Adrenal gland (tissue), 5 donors: ENCODE results near the gene ST6GALNAC3.

Experiments used
- POLR2A ChIP-seq, 2 donors: fragments of 450-650 bp; IDR thresholded peaks; one replicate each; pipeline ENCODE4 v1.6.1; 2017; ENCODE audit warnings: antibody characterized with exemption in 2 of 2, mild to moderate bottlenecking in 2 of 2, moderate library complexity in 1 of 2
- TF ChIP-seq, protein P1 (sequence below), 6 experiments: fragments of 450-650 bp in 4 of 6; fragments of 200-600 bp in 2 of 6; sonication (generic) in 1 of 6; IDR thresholded peaks; 1 replicate in 5 of 6; 2 replicates in 1 of 6; pipeline versions ENCODE4 v1.5.1 to v1.8.0; 2016 to 2021; ENCODE audit warnings: antibody characterized with exemption in 6 of 6, mild to moderate bottlenecking in 2 of 6, moderate library complexity in 1 of 6
- donor health status: DM: no; HTN: no; CAD: no.

DNA sequence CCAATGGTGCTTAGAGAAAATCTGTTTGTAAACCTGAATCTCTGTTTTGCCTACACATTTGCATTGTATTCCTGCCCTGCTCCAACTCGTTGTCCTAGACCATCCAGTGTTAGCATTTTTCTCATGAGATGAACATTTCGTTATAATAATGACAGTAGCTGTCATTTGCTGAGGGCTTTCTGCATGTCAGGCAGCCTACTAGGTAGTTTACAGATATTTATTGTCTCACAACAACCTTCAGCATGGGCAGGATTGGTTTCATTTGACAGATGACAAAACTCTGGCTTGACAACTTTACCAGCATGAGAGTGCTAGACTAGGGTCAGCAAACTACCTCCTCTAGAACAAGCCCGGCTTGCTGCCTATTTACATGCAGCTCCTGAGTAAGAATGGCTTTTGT lies 10.1 kb downstream of the ST6GALNAC3 start:
- TF ChIP-seq, protein P1, sequence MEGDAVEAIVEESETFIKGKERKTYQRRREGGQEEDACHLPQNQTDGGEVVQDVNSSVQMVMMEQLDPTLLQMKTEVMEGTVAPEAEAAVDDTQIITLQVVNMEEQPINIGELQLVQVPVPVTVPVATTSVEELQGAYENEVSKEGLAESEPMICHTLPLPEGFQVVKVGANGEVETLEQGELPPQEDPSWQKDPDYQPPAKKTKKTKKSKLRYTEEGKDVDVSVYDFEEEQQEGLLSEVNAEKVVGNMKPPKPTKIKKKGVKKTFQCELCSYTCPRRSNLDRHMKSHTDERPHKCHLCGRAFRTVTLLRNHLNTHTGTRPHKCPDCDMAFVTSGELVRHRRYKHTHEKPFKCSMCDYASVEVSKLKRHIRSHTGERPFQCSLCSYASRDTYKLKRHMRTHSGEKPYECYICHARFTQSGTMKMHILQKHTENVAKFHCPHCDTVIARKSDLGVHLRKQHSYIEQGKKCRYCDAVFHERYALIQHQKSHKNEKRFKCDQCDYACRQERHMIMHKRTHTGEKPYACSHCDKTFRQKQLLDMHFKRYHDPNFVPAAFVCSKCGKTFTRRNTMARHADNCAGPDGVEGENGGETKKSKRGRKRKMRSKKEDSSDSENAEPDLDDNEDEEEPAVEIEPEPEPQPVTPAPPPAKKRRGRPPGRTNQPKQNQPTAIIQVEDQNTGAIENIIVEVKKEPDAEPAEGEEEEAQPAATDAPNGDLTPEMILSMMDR (IDR thresholded peaks at IDR 0.05), result no peak
- TF ChIP-seq POLR2A (IDR thresholded peaks at IDR 0.05), result no peak
